Measurements from ENCODE around the gene SYNGR1. TPM values are rescaled to one million over a fixed set of nuclear protein-coding genes. Genes with fewer than 3 reads are reported as not detected.
"Not testable (repeated sequence)": the region's sequence is repeated elsewhere in the genome, so short reads cannot be mapped to it uniquely, and the experiment has no call there.

Gene SYNGR1
- total and polyA plus RNA-seq, 2 of the 8 experiments (the other 6 are each of a cell fraction or from before 2014, with no cell fraction given), result 32.5 to 84.7 TPM

GRCh38 chr22:39357110-39358108 lies 7.6 kb downstream of the SYNGR1 start:
- not testable (repeated sequence) for H3K4me2 ChIP-seq (ENCODE audit: insufficient read depth in 1 of 2, low read depth in 2 of 2, low read length in 2 of 2)

More at GRCh38 chr22:39357110-39358108, 7.6 kb downstream of the SYNGR1 start:
- not testable (repeated sequence) for H3K79me1 ChIP-seq (ENCODE audit: low read depth, low read length); H3K27me3 ChIP-seq (replicated peaks in 1 of 4; ENCODE audit: control insufficient read depth in 3 of 4, extremely low read depth in 1 of 4, insufficient read depth in 3 of 4, low read length in 3 of 4); H3K36me3 ChIP-seq (ENCODE audit: control insufficient read depth in 2 of 4, insufficient read depth in 4 of 4, low read length in 3 of 4); H3K14ac ChIP-seq (ENCODE audit: insufficient read length); H4K5ac ChIP-seq (ENCODE audit: insufficient read length, low read depth, low read length); H2BK5ac ChIP-seq (ENCODE audit: low read depth, low read length); H3K9me3 ChIP-seq (ENCODE audit: insufficient read depth in 2 of 2, low read depth in 1 of 2, low read length in 1 of 2); H3K4ac ChIP-seq (replicated peaks; ENCODE audit: insufficient read length, low read depth, low read length); H3K18ac ChIP-seq (ENCODE audit: extremely low read depth, low read length); H3K56ac ChIP-seq (replicated peaks; ENCODE audit: insufficient read length, low read depth, low read length); H3K27ac ChIP-seq (ENCODE audit: low read depth, low read length); H3K23me2 ChIP-seq (ENCODE audit: low read depth, low read length); DNase-seq (ENCODE audit: low read depth in 1 of 2, low spot score in 2 of 2); H3K23ac ChIP-seq (ENCODE audit: insufficient read length); H2BK120ac ChIP-seq (replicated peaks; ENCODE audit: low read depth, low read length); H2BK20ac ChIP-seq (ENCODE audit: low read length); H3K79me2 ChIP-seq (ENCODE audit: control insufficient read depth in 1 of 2, insufficient read depth in 2 of 2, low read length in 2 of 2); H4K8ac ChIP-seq (ENCODE audit: extremely low read depth, insufficient read depth, low read length); H2BK12ac ChIP-seq (ENCODE audit: low read depth, low read length); H4K91ac ChIP-seq (replicated peaks; ENCODE audit: insufficient read length, low read length); H4K20me1 ChIP-seq (replicated peaks in 1 of 2; ENCODE audit: control insufficient read depth in 1 of 2, insufficient read depth in 2 of 2, low read length in 2 of 2); H3K4me3 ChIP-seq (ENCODE audit: extremely low read depth in 1 of 4, insufficient read depth in 2 of 4, low read depth in 3 of 4, low read length in 4 of 4); H2AK5ac ChIP-seq (ENCODE audit: low read depth, low read length); H2BK15ac ChIP-seq (ENCODE audit: low read length); FAIRE-seq; H2AFZ ChIP-seq (ENCODE audit: low read length); H3K9ac ChIP-seq (replicated peaks in 1 of 4; ENCODE audit: extremely low read depth in 1 of 4, low read depth in 3 of 4, low read length in 3 of 4)
- ChIA-PET CTCF (ENCODE audit: partially characterized antibody) (interaction anchor here (0.6 to 1.9 kb wide), 4 partner anchors 14 to 91 kb away, joined by 3 to 11 read pairs (median 4); no protein-coding TSS in a partner anchor), POLR2A (ENCODE audit: partially characterized antibody) (interaction anchor here (2.6 to 22.5 kb wide), 2 partner anchors 7 to 42 kb away, joined by 8 to 413 read pairs; partner anchors contain the start of genes RPL3 and SYNGR1)
- 91% methylated on average over 29 of the region's 53 CpGs; no CpG with 5 or more reads in 1 of the 2 experiments for WGBS, 2 experiments (ENCODE audit: extremely low coverage in 1 of 2, insufficient coverage in 1 of 2, insufficient read length in 1 of 2, insufficient replicate concordance in 2 of 2, low coverage in 1 of 2, low lambda C conversion rate in 2 of 2, missing lambda C conversion rate in 1 of 2)
- peaks cover 4 to 25% (median 17%) of the 10 kb centered on the region in 4 experiments for H3K4me1 ChIP-seq (replicated peaks in 1 of 4; ENCODE audit: control insufficient read depth in 3 of 4, insufficient read depth in 4 of 4, low read length in 3 of 4)
